ENCODE results near the gene NLRC5.
"Not testable (repeated sequence)": the region's sequence is repeated elsewhere in the genome, so short reads cannot be mapped to it uniquely, and the experiment has no call there.

Gene NLRC5

DNA sequence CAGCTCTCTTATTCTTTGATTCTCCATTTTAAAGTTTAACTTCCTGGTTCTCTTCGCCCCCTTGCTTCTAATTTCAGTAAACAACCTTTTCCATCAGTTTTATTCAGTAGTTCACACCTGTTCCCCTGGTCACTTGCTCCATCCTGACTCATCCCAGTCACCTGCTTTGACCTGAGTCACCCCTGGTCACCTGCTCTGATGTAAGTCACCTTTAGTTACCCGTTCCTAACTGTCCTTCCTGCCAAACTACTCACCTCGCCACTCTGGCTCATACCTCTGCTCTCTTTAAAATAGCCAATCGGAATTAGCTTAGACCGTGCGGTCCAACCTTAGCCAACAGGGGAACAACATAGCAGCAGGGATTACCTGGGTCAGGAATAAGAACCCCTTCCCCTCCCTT, 4.7 kb upstream of the NLRC5 start:
- no peak for DNase-seq

- DNase-seq: no peak
Measured at GRCh38 chr16:56985288-56985961, 3.9 kb upstream of the NLRC5 start.

GRCh38 chr16:56985962-56986360, 3.4 kb upstream of the NLRC5 start:
- no peak for DNase-seq

- no peak for DNase-seq
Measured at GRCh38 chr16:56986361-56986760, 3.0 kb upstream of the NLRC5 start.

DNA sequence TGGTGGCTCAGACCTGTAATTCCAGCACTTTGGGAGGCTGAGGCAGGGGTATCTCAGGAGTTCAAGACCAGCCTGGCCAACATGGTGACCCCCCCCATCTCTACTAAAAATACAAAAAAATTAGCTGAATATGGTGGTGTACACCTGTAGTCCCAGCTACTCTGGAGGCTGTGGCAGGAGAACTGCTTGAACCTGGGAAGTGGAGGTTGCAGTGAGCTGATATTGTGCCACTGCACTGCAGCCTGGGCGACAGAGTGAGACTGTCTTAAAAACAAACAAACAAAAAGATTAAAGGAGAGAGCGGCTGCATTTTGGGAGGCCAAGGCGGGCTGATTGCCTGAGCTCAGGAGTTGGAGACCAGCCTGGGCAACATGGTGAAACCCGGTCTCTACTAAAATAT, 2.4 kb upstream of the NLRC5 start:
- DNase-seq: not testable (repeated sequence)

- DNase-seq: no peak
Measured at GRCh38 chr16:56987692-56988091, 1.7 kb upstream of the NLRC5 start.

DNA sequence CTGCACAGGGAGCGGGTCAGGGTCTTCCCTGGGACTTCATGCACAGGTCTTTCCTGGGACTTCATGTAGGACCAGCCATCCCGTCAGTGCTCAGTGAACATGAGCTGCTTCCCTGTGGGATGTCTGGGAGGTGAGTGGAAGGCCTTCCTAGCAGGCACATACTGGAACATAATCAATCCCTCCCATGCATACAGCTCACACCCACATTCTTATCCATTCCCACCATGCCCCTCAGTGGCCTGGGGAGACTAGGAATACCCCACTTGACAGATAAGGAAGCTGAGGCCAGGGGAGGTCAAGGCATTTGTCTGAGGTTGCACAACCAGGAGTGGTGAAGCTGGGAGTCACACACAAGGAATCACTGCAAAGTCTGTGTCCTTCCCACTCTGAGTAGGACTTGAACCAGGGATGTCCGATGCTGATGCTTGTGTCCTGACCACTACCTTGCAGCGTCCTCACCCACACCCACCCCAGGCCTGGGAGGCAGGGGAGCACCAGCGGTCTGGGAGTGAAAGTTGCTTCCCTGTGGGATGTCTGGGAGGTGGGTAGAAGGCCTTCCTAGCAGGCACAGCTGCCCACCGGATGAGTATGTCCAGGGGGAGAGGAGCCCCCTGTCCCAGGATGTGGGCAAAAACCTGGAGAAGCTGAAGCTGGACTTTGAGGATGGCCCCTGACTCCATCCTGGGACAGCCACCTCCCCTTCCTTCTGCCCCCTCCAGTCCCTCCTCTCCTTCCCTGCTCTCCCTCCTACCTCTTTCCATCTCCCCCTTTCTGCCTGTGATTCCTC, 1.0 kb upstream of the NLRC5 start:
- DNase-seq: no peak

DNA sequence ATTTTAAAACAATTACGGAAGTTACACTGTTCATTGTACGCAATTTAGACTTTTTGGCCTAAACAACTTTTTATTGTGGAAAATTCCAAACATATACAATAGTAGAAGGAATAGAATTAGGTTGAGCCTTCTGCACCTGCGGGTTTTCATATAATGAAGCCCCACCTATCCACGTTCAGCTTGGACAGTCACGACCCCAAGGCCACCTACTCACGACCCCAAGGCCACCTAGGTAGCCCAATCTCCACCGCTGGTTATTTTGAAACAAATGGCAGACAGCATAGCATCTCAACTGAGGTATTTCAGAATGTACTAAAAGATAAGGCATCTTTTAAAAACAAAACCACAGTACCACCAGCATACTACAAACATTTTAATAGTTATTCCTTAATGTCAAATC, 631 bp downstream of the NLRC5 start:
- DNase-seq: no peak

DNA sequence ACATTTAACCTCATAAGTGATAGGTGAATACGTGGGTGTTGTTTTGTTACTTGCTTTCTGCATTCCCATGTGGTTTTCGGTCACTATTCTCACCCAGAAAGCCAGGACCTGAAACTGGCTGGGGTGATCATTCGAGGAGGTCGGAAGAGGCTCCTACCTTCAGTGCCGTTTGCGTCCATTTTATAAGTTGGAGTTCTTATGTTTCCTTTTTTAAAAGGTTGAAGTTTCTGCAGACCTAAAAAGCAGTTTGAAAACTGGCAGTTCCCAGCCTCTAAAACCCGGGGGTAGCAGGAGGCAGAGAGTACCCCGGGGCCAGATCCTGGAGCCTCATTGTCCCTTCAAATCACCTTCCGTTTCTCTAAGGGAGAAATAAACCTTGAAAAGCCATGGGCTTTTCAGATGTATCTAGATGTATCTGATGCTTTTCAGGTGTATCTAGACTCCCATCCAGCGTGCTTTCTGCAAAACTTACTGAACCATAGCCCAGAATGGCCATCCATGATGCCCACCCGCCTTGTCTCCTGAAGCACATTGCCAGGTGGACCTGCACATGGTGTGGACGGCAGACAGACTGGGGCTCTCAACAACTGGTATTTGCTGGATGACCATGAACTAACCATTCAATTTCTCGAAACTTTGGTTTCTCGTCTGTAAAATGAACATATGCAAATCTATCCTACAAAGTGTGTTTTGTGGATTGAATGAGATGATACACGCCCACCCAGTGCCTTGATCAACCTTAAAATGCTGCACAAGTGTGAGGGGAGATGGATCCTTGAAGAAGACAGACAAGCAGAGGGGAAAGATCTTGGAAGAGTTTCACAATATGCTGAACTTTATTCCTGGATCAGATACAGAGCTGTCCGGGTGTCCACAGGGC, 1.3 kb downstream of the NLRC5 start:
- DNase-seq: no peak

- DNase-seq: not testable (repeated sequence)
Measured at GRCh38 chr16:56992431-56992830, 3.1 kb downstream of the NLRC5 start.

- no peak for DNase-seq
Measured at GRCh38 chr16:56993204-56993603, 3.8 kb downstream of the NLRC5 start.

DNA sequence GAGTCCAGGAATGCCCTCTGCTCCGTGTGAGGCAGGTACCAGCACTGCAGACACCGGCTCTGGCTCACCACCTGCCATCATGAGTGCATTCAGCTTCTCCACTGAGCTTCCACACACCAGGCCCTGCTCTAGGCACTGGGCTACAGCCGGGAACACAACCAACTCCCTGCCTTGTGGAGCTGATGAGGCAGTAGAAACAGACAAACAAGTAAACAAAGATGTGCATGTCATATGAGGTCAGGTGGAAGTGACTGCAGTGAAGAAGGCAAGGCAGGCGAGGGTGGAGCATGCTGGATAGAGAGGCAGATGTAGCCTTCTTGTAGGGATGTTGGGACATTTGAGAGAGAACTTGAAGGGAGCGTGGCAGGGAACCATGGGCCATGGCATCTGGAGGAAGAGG, 5.0 kb downstream of the NLRC5 start:
- no peak for DNase-seq

- DNase-seq: no peak
Measured at GRCh38 chr16:56995136-56995805, 5.9 kb downstream of the NLRC5 start.

DNA sequence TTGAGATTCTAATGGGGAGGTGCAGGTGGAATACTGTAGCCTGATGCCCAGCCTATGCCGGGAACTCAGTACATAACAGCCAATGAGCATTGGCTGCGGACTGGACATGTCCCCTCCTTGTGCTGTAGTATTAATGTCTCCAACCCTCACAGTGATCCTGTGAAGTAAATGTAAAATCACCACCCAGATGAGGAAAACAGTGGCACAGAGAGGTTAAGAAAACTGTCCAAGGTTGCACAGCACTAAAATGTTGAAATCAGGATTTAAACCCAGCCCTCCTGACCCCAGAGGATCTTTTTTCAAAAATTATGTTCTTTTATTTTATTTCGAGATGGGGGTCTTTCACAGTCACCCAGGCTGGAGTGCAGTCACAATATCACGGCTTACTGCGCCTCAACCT, 7.9 kb downstream of the NLRC5 start:
- no peak for DNase-seq

- DNase-seq: no peak
Measured at GRCh38 chr16:56997931-56998330, 8.6 kb downstream of the NLRC5 start.

- no peak for DNase-seq
Measured at GRCh38 chr16:56998352-56998751, 9.0 kb downstream of the NLRC5 start.

DNA sequence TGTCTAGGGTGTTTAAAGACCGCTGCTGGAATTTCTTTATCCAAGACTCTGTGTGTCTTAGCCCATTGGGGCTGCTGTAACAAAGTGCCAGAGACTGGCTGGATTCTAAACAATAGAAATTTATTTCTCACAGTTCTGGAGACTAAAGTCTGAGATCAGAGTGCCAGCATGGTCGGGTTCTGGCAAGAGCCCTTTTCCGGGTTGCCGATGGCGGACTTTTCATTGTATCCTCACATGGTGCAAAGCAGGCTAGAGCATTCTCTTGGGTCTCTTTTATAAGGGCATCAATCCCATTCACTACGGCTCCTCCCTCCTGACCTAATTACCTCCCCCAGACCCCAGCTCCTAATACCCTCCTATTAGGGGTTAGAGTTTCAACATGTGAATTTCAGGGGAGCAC, 9.5 kb downstream of the NLRC5 start:
- DNase-seq: no peak

DNA sequence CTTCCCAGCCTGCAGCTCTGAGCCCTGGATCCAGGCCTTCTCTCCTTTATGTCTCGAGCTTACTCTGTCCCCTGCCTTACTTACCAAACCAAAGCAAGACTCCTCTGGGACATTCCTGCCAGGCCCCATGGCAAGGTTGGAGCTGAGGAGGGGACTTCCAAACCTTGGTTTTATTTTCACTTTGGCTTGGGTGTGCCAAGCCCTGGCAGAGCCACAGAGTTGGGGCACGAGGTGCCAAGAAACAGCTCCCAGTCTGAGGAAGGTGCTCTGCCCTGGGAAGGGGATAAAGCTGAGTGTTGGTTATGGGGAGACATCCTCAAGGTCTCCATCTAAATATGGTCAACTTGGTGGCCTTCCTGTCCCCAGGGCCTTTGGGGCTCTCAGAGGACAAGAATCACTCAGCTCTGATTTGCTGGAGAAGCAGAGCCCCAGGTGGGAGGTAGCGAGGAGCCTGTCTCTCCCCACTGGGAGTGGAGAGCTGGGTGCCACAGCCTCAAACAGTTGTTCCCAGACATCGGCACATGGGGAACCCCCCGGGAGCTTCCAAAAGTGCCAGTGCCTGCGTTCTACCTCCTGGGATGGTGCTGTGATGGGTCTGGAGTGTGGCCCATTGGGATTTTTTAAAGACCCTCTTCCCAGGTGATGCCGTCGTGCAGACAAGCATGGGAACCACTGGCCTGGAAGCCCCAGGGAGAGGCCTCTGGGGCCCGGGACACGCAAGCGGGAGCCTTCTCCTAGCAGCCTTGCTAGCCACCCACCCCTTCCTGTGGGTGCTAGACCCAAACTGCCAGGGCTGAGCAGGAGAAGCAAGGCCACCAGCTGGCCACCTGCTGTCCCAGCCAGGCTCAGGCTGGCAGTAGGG, 10.3 kb downstream of the NLRC5 start:
- DNase-seq: no peak

DNA sequence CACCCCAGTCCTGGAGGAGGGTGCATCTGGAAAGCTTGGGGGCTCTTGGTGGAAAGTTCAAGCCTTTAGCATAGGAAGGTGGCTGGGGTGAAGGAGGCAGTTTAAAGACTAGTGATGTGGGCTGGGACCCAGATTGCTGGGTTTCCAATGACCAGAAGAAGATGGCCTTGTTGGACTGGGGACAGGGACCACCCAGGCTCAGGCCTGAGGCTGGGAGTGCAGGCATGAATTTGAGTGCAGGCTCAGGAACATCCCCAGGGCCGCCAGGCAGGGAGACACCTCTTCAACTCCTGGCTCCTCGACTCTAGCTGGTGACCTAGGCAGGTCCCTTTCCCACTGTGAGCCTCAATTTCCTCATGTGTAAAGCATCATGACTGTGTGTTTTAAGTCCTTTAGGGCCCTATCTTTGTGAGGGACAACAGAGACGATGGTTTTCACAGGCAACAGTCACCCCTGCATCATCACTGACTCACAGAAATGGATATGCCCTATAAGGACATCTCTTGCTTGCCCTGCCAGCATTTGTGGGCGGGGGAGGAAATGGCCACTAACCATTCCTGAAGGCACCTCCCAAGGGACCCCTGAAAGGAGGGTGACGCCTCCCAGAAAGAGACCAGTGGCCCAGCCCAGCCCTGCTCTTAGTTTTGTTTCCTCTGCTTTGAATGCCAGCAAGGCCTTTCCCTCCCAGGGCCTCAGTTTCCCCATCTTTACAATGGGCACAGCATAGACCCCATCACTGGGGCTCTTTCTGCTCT, 11.1 kb downstream of the NLRC5 start:
- DNase-seq: no peak

DNA sequence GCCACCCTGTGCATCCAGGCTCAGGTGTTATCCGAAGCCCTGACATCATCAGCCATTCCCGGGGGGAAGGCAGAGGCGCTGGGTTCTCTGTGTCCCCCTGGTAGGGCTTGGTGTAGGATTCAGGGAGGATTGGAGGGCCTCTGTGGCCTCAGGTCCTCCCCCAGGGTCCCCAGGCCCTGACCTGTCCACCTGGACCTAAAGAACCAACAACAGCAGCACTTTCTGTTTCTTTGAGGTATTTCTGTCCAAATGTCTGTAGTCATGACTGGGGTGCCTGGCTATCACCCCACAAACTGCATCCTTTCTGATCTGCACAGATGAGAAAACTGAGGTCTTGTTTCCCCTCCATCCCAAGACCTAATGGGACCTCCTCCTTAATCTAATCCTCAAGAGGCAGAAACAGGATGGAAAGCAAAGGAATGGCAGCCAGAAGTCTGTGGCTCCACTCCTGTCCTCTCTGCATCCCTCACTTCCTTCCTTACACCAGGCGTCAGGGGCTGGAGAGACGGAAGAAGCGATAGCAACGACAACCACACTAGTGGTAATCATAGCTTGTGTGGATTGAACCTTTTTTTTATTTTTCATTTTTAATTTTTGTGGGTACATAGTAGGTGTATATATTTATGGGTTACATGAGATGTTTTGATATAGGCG, 11.8 kb downstream of the NLRC5 start:
- no peak for DNase-seq

Measured in NCI-H2029 treated with DMSO at 0.1 percent for 48 hours (cell line).